AG04449 (cell line): Measurements from ENCODE around the gene USP47.

Source experiments
- CTCF ChIA-PET: fragments of 350-600 bp; formaldehyde crosslinking; extraction: SDS; loops from one replicate; lab custom pipeline; 2021; ENCODE audit warnings: antibody characterized with exemption; lab: Yijun Ruan, JAX
- POLR2A ChIA-PET: fragments of 400-600, 350-600 bp; formaldehyde crosslinking; extraction: SDS; loops from one replicate; lab custom pipeline; 2020; ENCODE audit warnings: antibody characterized with exemption, inconsistent platforms; lab: Yijun Ruan, JAX
- DNase-seq: peaks from one replicate; pipeline ENCODE4 v3.0.0-alpha.2; 2010; ENCODE audit warnings: low read depth, low spot score
- H3K4me3 ChIP-seq: 2 replicates; pipeline ENCODE4 v1.5.1; 2011; ENCODE audit warnings: low read depth, mild to moderate bottlenecking, control low read depth, low read length
- CTCF ChIP-seq: IDR thresholded peaks from one replicate; pipeline ENCODE4 v1.5.1; 2011; ENCODE audit warnings: mild to moderate bottlenecking, moderate library complexity, low read length, control low read depth, inconsistent platforms; ENCODE audit not compliant: insufficient read depth; ENCODE audit errors: missing control alignments

Gene USP47

GRCh38 chr11:11980841-11981308 lies 139.1 kb downstream of the USP47 start:
- no peak for TF ChIP-seq CTCF
- CTCF ChIA-PET: interaction anchor here (1.1 to 5.4 kb wide), 4 partner anchors 10 to 64 kb away, joined by 3 to 19 read pairs (median 10); partner anchors contain the start of gene DKK3
- DNase-seq: no peak
- no peak overlapping the region for H3K4me3 ChIP-seq
- POLR2A ChIA-PET: interaction anchor here (1.6 kb wide), 1 partner anchor 304 kb away, joined by 3 read pairs; no protein-coding TSS in a partner anchor

DNA sequence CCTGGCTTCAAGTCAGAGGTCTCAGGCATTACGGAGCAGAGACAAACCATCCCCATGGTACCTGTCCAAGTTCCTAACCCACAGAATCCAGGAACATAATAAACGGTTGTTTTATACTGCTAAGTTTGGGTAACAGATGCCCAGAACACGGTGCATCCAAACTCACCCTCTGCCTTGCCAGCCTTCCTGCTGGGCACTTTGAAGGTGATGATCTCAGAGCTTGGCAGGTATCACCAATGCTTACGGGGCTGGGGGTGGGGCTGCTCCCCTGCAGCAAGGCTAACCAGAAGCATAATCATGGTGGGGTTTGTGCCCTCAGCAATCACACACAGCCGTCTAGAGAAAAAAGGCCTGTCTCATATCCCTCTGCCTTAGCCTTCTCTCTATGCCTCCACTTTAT lies 139.6 kb downstream of the USP47 start:
- ChIA-PET CTCF (interaction anchor here (1.1 to 2.1 kb wide), 3 partner anchors 10 to 138 kb away, joined by 3 to 7 read pairs (median 4); no protein-coding TSS in a partner anchor), POLR2A (no interaction called here)

GRCh38 chr11:11981840-11982239 lies 140.1 kb downstream of the USP47 start:
- no peak for TF ChIP-seq CTCF
- no peak for DNase-seq
- CTCF ChIA-PET: interaction anchor here (1.1 to 2.1 kb wide), 3 partner anchors 25 to 138 kb away, joined by 3 to 7 read pairs (median 4); no protein-coding TSS in a partner anchor
- H3K4me3 ChIP-seq: no peak overlapping the region
- POLR2A ChIA-PET: no interaction called here

More for the DNA sequence above, 139.6 kb downstream of the USP47 start:
- no peak for DNase-seq
- TF ChIP-seq CTCF: no peak
- no peak overlapping the region for H3K4me3 ChIP-seq

DNA sequence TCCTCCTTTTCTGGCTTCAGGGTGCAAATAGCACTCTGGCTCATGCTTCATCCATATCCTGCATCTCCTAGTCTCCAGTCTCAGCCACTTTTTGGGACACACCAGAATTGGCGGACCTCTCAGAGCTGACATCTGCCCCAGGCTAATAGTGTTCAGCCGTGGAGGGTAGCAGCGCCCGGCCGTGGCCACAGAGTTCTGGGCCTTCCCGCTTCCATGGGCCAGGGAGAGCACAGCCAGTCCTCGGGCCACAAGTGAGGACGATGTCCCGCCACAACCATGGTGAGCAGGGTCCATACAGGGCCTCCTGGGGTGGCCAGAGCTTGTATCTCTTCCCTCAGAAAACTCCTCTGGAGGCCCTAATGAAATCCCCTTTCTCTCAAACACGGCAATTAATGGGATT lies 140.7 kb downstream of the USP47 start:
- H3K4me3 ChIP-seq: no peak overlapping the region
- ChIA-PET CTCF (interaction anchor here (0.9 to 2.1 kb wide), 5 partner anchors 24 to 299 kb away, joined by 3 to 4 read pairs (median 3); no protein-coding TSS in a partner anchor), POLR2A (interaction anchor here (0.9 to 1.2 kb wide), 2 partner anchors 12 to 62 kb away, joined by 3 read pairs; no protein-coding TSS in a partner anchor)
- TF ChIP-seq CTCF: no peak
- DNase-seq: no peak

GRCh38 chr11:11982975-11983374 lies 141.2 kb downstream of the USP47 start:
- no peak overlapping the region for H3K4me3 ChIP-seq
- ChIA-PET CTCF (interaction anchor here (0.9 to 2.1 kb wide), 4 partner anchors 62 to 299 kb away, joined by 3 to 4 read pairs (median 3); no protein-coding TSS in a partner anchor), POLR2A (interaction anchor here (0.9 to 1.2 kb wide), 2 partner anchors 11 to 61 kb away, joined by 3 read pairs; no protein-coding TSS in a partner anchor)
- no peak for TF ChIP-seq CTCF
- no peak for DNase-seq

DNA sequence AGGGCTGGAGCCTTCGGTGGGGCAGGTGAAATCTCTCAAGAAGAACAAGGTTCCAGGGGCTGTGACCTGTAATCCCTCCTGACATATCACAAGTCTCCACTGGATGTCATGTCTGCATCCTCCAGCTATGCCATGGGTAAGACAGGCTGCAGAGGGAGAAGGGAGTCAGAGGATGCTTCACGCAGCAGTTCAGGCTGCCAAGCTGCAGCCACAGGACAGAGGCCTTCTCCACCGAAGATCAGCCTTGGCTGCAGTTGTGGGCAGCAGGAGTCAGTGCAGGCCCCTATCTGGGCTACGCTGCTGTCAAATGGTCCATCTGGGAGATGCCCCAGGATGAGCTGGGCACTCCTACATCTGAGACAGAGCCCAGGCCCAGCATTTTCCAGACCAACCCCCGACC lies 141.7 kb downstream of the USP47 start:
- ChIA-PET CTCF (interaction anchor here (0.9 to 2.1 kb wide), 5 partner anchors 17 to 298 kb away, joined by 3 to 4 read pairs (median 3); no protein-coding TSS in a partner anchor), POLR2A (interaction anchor here (0.9 to 1.2 kb wide), 2 partner anchors 11 to 61 kb away, joined by 3 read pairs; no protein-coding TSS in a partner anchor)

More for the DNA sequence above, 141.7 kb downstream of the USP47 start:
- TF ChIP-seq CTCF: no peak
- DNase-seq: no peak
- no peak overlapping the region for H3K4me3 ChIP-seq
